AG09319 (cell line): ENCODE measurements around the gene COX10.

ENCODE experiments used
- DNase-seq: peaks from one replicate; pipeline ENCODE4 v3.0.0-alpha.2; 2010; ENCODE audit warnings: low read depth; ENCODE audit errors: extremely low read depth
- CTCF ChIP-seq: IDR thresholded peaks from 2 replicates; pipeline ENCODE4 v1.5.1; 2011; ENCODE audit warnings: low read depth, mild to moderate bottlenecking, inconsistent platforms, low read length, moderate library complexity

Gene COX10

GRCh38 chr17:14057591-14057990 is 11.7 kb upstream of the COX10 start:
- DNase-seq: no peak
- TF ChIP-seq CTCF: no peak

DNA sequence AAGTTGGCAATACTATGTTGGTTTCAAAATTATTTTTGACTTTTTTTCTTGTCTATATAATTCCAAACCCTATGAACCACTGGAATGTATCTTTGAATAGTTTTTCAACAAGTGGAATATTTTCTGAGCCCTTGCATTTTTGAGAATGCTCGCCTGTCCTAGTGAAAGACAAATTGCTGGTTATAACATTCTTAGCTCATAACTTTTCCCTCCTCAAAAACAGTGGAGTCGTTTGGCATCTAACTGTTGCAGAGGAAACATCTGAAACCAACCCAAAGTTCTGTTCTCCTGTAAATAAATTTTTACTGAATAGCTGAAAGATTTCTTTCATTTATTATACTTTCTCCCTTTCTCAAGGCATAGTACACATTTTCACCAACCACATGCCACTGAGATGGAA is 11.3 kb upstream of the COX10 start:
- DNase-seq: no peak
- no peak for TF ChIP-seq CTCF

DNA sequence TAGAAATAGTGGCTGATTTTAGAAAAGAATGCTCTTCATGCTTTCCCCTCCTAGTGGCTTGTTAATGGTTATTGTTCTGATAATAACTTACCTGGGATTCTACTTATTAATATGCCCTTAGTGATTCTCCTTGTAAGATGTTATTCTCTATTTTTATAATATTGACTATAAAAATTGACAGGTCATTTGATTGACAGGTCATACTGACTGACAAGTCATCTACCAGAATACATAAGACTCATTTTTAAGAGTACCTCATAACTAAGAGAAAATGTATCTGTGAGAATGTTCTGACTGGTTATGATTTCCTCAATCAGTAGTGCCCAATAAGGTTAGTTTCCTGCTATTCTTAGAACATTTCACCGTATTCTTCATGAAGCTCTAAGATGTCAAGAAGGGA is 8.6 kb upstream of the COX10 start:
- no peak for TF ChIP-seq CTCF
- no peak for DNase-seq

DNA sequence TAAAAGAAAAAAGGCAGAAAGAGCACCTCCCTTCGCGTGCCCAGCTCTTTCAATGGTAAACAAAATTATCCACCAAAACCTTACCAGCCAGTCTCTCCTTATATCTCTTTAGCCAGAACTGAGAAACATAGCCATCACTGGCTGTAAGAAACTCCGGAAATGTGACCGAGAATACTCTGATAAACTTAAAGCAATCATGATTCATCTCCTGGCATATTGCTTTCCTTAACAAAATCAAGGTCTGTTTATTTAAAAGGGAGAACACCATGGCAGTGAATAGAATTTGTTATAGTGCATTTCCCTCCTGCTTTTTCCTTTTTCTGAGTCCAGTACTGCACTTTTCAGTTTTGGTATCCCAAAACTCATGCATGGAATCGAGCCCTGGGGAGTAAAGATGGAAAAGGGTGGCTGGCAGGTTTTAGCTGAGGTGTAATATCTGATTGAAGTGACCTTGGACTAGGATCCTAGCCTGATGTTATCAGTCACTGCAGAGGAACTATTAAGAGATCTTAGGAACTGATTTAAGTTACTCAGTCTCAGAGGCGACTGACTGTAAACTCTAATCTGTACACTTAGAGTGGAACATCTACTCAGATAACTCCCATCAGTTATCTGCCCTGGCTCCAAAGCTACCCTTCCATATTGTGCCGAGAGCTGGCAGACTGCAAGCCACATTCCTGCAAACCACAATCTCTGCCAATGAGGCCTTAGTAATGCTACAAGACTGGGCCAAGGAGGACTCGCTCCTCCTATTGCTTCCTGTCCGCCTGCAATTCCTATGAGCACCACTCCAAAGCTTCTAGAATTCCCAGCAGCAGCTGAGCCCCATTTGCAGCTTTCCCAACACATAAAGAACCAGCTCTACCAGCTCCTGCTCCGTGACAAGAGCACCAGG is 7.4 kb upstream of the COX10 start:
- peak; percentile 6; the same call in 1 of the 2 replicates for TF ChIP-seq CTCF
- DNase-seq: peak; percentile 68

GRCh38 chr17:14067347-14067746 is 2.0 kb upstream of the COX10 start:
- no peak for TF ChIP-seq CTCF
- DNase-seq: no peak

- TF ChIP-seq CTCF: no peak
- DNase-seq: no peak
These were observed 608 bp upstream of the COX10 start for GRCh38 chr17:14068542-14069250.

DNA sequence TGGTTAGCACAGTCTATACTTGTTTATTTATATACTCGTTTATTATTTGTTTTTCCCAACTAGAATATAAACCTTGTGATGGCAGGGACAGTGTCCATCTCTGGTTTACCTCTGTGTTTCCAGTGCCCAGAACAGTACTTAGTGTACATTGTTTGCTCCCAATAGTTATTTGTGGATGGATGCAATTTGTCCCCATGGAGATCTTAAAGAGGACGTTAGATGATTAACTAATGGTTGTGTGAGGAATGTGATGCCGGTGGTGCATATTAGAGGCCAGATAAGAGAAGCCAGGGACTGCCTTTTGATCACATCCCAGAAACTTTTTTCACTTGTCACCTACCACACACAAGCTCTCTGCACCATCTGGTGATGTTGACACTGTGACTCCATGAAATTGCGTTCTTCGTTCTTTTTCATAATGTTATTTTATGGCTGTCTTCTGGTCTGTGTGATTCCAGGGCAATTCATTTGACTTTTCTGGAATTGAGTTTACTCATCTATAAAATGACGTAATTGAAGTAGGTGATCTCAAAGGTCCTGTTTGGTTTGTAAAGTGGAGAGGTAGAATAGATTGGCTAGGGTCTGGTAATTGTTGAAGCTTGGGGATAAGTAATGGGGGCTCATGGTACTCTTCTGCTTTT is 1.2 kb downstream of the COX10 start:
- DNase-seq: no peak

More for the DNA sequence above, 1.2 kb downstream of the COX10 start:
- TF ChIP-seq CTCF: no peak
